ENCODE results near the gene RPL29. TPM values are rescaled to one million over a fixed set of nuclear protein-coding genes. Genes with fewer than 3 reads are reported as not detected.

Gene RPL29
- total RNA-seq, 1 experiment from 2014 or later = 696 TPM

GRCh38 chr3:51985063-51985462 is 10.6 kb downstream of the RPL29 start:
- ChIA-PET CTCF (interaction anchor here (0.7 kb wide), 1 partner anchor 18 kb away, joined by 8 read pairs; the partner anchor contains the start of gene PCBP4), POLR2A (no interaction called here)
- no peak for ATAC-seq
- H3K27me3 ChIP-seq (ENCODE audit: control insufficient read depth, insufficient read depth, low read length) = no peaks in the 10 kb centered on the region
- H3K27ac ChIP-seq (ENCODE audit: low read length) = no peak overlapping the region
- no peaks in the 10 kb centered on the region for H3K36me3 ChIP-seq (ENCODE audit: control insufficient read depth, insufficient read depth, low read length)
- TF ChIP-seq TCF7L2 (IDR thresholded peaks at IDR 0.05; ENCODE audit: low read depth, low read length) = no peak
- no peak for TF ChIP-seq SIN3A (IDR thresholded peaks at IDR 0.05; ENCODE audit: borderline replicate concordance, insufficient read depth, low read depth, low read length)
- no peak for TF ChIP-seq POLR2AphosphoS5 (IDR thresholded peaks at IDR 0.05; ENCODE audit: low read depth, low read length)
- no peak for TF ChIP-seq CTCF (IDR thresholded peaks at IDR 0.05)
- TF ChIP-seq REST (IDR thresholded peaks at IDR 0.05; ENCODE audit: insufficient read depth in 1 of 2, low read depth in 2 of 2, low read length in 1 of 2) = no peak
- in situ Hi-C loops (cut with HindIII; ENCODE audit: low pct_unique_long_range_greater_than_20kb, low sequenced_read_pairs) = no loop called here
- peaks cover 12% of the 10 kb centered on the region for H3K4me1 ChIP-seq (ENCODE audit: control insufficient read depth, insufficient read depth, low read length)
- no TSS peak for BruUV-seq (replicated peaks)
- intact Hi-C loops (cut with micrococcal nuclease; ENCODE audit: unreplicated experiment) = no loop called here
- no peak for DNase-seq (ENCODE audit: low read depth, low spot score)
- no peak overlapping the region for H3K4me3 ChIP-seq (ENCODE audit: low read depth in 2 of 2, low read length in 2 of 2)
- H3K9me3 ChIP-seq (ENCODE audit: control insufficient read depth, insufficient read depth, low read depth, low read length) = no peaks in the 10 kb centered on the region

GRCh38 chr3:51984269-51984647 is 11.4 kb downstream of the RPL29 start:
- peak overlapping the region; percentile 63 to 73 for H3K4me3 ChIP-seq (ENCODE audit: low read depth in 2 of 2, low read length in 2 of 2)
- BruUV-seq (replicated peaks) = no TSS peak
- no peaks in the 10 kb centered on the region for H3K9me3 ChIP-seq (ENCODE audit: control insufficient read depth, insufficient read depth, low read depth, low read length)
- POLR2A ChIA-PET = no interaction called here
- in situ Hi-C loops (cut with HindIII; ENCODE audit: low pct_unique_long_range_greater_than_20kb, low sequenced_read_pairs) = no loop called here
- H3K36me3 ChIP-seq (ENCODE audit: control insufficient read depth, insufficient read depth, low read length) = no peaks in the 10 kb centered on the region
- H3K27ac ChIP-seq (ENCODE audit: low read length) = peak overlapping the region; percentile 89; the same call in 1 of the 2 replicates
- ATAC-seq = no peak
- intact Hi-C loops (cut with micrococcal nuclease; ENCODE audit: unreplicated experiment) = no loop called here
- no peaks in the 10 kb centered on the region for H3K27me3 ChIP-seq (ENCODE audit: control insufficient read depth, insufficient read depth, low read length)
- TF ChIP-seq TCF7L2 (IDR thresholded peaks at IDR 0.05; ENCODE audit: low read depth, low read length) (no peak), POLR2AphosphoS5 (IDR thresholded peaks at IDR 0.05; ENCODE audit: low read depth, low read length) (no peak), SIN3A (IDR thresholded peaks at IDR 0.05; ENCODE audit: borderline replicate concordance, insufficient read depth, low read depth, low read length) (no peak), CTCF (IDR thresholded peaks at IDR 0.05) (no peak), REST (IDR thresholded peaks at IDR 0.05; ENCODE audit: insufficient read depth in 1 of 2, low read depth in 2 of 2, low read length in 1 of 2) (no peak)
- peaks cover 12% of the 10 kb centered on the region for H3K4me1 ChIP-seq (ENCODE audit: control insufficient read depth, insufficient read depth, low read length)
- CTCF ChIA-PET = interaction anchor here (0.6 kb wide), 1 partner anchor 41 kb away, joined by 6 read pairs; no protein-coding TSS in a partner anchor
- no peak for DNase-seq (ENCODE audit: low read depth, low spot score)

Data from Panc1 (cell line).